Endothelial cell of umbilical vein (primary cell): ENCODE results near the gene GPR137B. TPM values are rescaled to one million over a fixed set of nuclear protein-coding genes. Genes with fewer than 3 reads are reported as not detected.

Experiments
- BruUV-seq: library from RNA; stranded (reverse); fragments of 400-500 nt; replicated peaks from 2 replicates; lab custom pipeline; 2021; lab: Mats Ljungman, UMichigan
- CTCF ChIA-PET: fragments of 300-600, 350-600 bp; sonication (Branson Sonifier 250); formaldehyde crosslinking; loops from one replicate; lab custom pipeline; 2021; ENCODE audit warnings: antibody characterized with exemption, inconsistent platforms; lab: Charles Lee
- POLR2A ChIA-PET: fragments of 300-600, 350-600 bp; sonication (Branson Sonifier 250); formaldehyde crosslinking; loops from one replicate; lab custom pipeline; 2021; ENCODE audit warnings: antibody characterized with exemption, inconsistent platforms; lab: Charles Lee
- DNase-seq: peaks from one replicate; pipeline ENCODE4 v3.0.0-alpha.2; 2011; ENCODE audit warnings: low read depth, low spot score
- FAIRE-seq: peaks from 2 replicates; lab custom pipeline; 2011; peaks lifted over from hg19 to GRCh38; lab: Jason Lieb, UNC
- H2AFZ ChIP-seq: 2 replicates; pipeline ENCODE4 v1.6.0; 2012; ENCODE audit warnings: low read depth, low read length, control low read depth, inconsistent platforms
- H3K27ac ChIP-seq: 2 replicates; pipeline ENCODE4 v1.5.1; 2011; ENCODE audit warnings: low read depth, mild to moderate bottlenecking, control low read depth, low read length, moderate library complexity; ENCODE audit not compliant: insufficient read depth
- H3K27me3 ChIP-seq, 2 experiments: 2 replicates each; pipeline versions ENCODE4 v1.6.0 to v1.6.1; 2011; ENCODE audit warnings: low read length in 2 of 2, mixed read lengths in 1 of 2; ENCODE audit not compliant: control insufficient read depth in 2 of 2, insufficient read depth in 2 of 2
- H3K36me3 ChIP-seq, 2 experiments: 2 replicates in 1 of 2; 3 replicates in 1 of 2; pipeline ENCODE4 v1.5.1; 2011; ENCODE audit warnings: low read length in 2 of 2, mild to moderate bottlenecking in 1 of 2, moderate library complexity in 1 of 2; ENCODE audit not compliant: control insufficient read depth in 2 of 2, insufficient read depth in 2 of 2; ENCODE audit errors: extremely low read depth in 1 of 2
- H3K4me1 ChIP-seq: 3 replicates; pipeline ENCODE4 v1.5.1; 2011; ENCODE audit warnings: mild to moderate bottlenecking, low read length; ENCODE audit not compliant: control insufficient read depth, insufficient read depth; ENCODE audit errors: extremely low read depth
- H3K4me2 ChIP-seq: 2 replicates; pipeline ENCODE4 v1.6.1; 2011; ENCODE audit warnings: low read length, control low read depth, mixed read lengths; ENCODE audit not compliant: insufficient read depth
- H3K4me3 ChIP-seq, 3 experiments: fragments of 200-600 bp in 1 of 3; sonication (generic), shearing (Covaris generic) in 1 of 3; replicated peaks in 1 of 3; 2 replicates each; pipeline ENCODE4 v1.5.1; 2011 to 2016; ENCODE audit warnings: control low read depth in 3 of 3, low read length in 3 of 3, mild to moderate bottlenecking in 2 of 3, inconsistent platforms in 1 of 3, low read depth in 1 of 3, moderate library complexity in 1 of 3; ENCODE audit not compliant: insufficient read depth in 1 of 3
- H3K79me2 ChIP-seq: 2 replicates; pipeline ENCODE4 v1.6.0; 2012; ENCODE audit warnings: low read length, inconsistent platforms; ENCODE audit not compliant: control insufficient read depth, insufficient read depth
- H3K9ac ChIP-seq: replicated peaks from 2 replicates; pipeline ENCODE3; 2011; ENCODE audit warnings: low read length, control low read depth; ENCODE audit not compliant: insufficient read depth; ENCODE audit errors: extremely low read depth
- H3K9me1 ChIP-seq: replicated peaks from 3 replicates; pipeline ENCODE4 v1.6.0; 2011; ENCODE audit warnings: mild to moderate bottlenecking, low read length; ENCODE audit not compliant: control insufficient read depth, insufficient read depth; ENCODE audit errors: extremely low read depth
- H3K9me3 ChIP-seq: replicated peaks from 2 replicates; pipeline ENCODE4 v1.5.1; 2012; ENCODE audit warnings: low read length, inconsistent platforms; ENCODE audit not compliant: control insufficient read depth, insufficient read depth
- H4K20me1 ChIP-seq: replicated peaks from 2 replicates; pipeline ENCODE3; 2011; ENCODE audit warnings: mild to moderate bottlenecking, low read length; ENCODE audit not compliant: control insufficient read depth, insufficient read depth; ENCODE audit errors: extremely low read depth
- EZH2 ChIP-seq: IDR thresholded peaks from 2 replicates; pipeline ENCODE4 v1.6.1; 2012; ENCODE audit warnings: borderline replicate concordance, low read depth, mild to moderate bottlenecking, moderate library complexity, low read length, inconsistent platforms; ENCODE audit not compliant: severe bottlenecking
- FOS ChIP-seq: IDR thresholded peaks from 2 replicates; pipeline ENCODE4 v1.6.1; 2011; ENCODE audit warnings: mild to moderate bottlenecking, low read length, moderate library complexity, borderline replicate concordance; ENCODE audit not compliant: insufficient read depth
- GATA2 ChIP-seq: IDR thresholded peaks from 2 replicates; pipeline ENCODE4 v1.7.0; 2011; ENCODE audit warnings: low read depth, mild to moderate bottlenecking, moderate library complexity, mixed read lengths, low read length; ENCODE audit not compliant: insufficient read length, insufficient read depth
- JUN ChIP-seq: IDR thresholded peaks from 2 replicates; pipeline ENCODE4 v1.6.1; 2011; ENCODE audit warnings: borderline replicate concordance, low read depth; ENCODE audit not compliant: insufficient read length, insufficient read depth
- MYC ChIP-seq: IDR thresholded peaks from one replicate; pipeline ENCODE4 v1.6.1; 2011; ENCODE audit warnings: mild to moderate bottlenecking, low read depth, low read length
- POLR2A ChIP-seq: IDR thresholded peaks from 2 replicates; pipeline ENCODE4 v1.6.1; 2012; ENCODE audit warnings: low read depth, mild to moderate bottlenecking, control low read depth, low read length
- POLR2AphosphoS5 ChIP-seq: IDR thresholded peaks from 2 replicates; pipeline ENCODE4 v1.6.1; 2012; ENCODE audit warnings: low read depth, mild to moderate bottlenecking, control low read depth, low read length, moderate library complexity; ENCODE audit not compliant: insufficient read depth
- dilution Hi-C: fragments of 300-500 bp; cut with MboI; formaldehyde crosslinking; loops from one replicate; pipeline ENCODE4 v1.15.0; 2019; ENCODE audit warnings: low sequenced_read_pairs; ENCODE audit not compliant: extremely low pct_ligation_motif_present
- intact Hi-C: fragments of 100-400 bp; cut with micrococcal nuclease; formaldehyde crosslinking; loops from one replicate; pipeline ENCODE4 v1.10.0; 2022
- polyA plus RNA-seq, 4 experiments: library from polyadenylated mRNA; depleted of rRNA in 3 of 4; stranded (reverse) in 3 of 4; unstranded in 1 of 4; fragments of >200 nt; gene quantifications; 2 replicates each; pipeline versions ENCODE4 v1.2.1 to v1.2.3, GENCODE V29; 2011 to 2012; ENCODE audit warnings: missing spikeins in 1 of 4
- total RNA-seq: library from RNA; stranded (reverse); gene quantifications from 2 replicates; pipeline ENCODE4 v1.2.3, GENCODE V29; 2021
- TF ChIP-seq, protein P1 (sequence below): IDR thresholded peaks from 2 replicates; pipeline ENCODE4 v1.6.1; 2011; ENCODE audit not compliant: insufficient read depth, insufficient read length
- TF ChIP-seq, protein P2 (sequence below), 2 donors: IDR thresholded peaks; 1 replicate in 1 of 2; 2 replicates in 1 of 2; pipeline ENCODE4 v1.5.1; 2011; ENCODE audit warnings: low read length in 2 of 2, mild to moderate bottlenecking in 2 of 2, moderate library complexity in 2 of 2, control low read depth in 1 of 2, inconsistent platforms in 1 of 2, low read depth in 1 of 2; ENCODE audit not compliant: insufficient read depth in 1 of 2; ENCODE audit errors: extremely low read depth in 1 of 2

The GPR137B gene
- total and polyA plus RNA-seq, 2 donors (not counting 3 experiments of a cell fraction or from before 2014, with no cell fraction given) = 7.8 to 11.9 TPM

DNA sequence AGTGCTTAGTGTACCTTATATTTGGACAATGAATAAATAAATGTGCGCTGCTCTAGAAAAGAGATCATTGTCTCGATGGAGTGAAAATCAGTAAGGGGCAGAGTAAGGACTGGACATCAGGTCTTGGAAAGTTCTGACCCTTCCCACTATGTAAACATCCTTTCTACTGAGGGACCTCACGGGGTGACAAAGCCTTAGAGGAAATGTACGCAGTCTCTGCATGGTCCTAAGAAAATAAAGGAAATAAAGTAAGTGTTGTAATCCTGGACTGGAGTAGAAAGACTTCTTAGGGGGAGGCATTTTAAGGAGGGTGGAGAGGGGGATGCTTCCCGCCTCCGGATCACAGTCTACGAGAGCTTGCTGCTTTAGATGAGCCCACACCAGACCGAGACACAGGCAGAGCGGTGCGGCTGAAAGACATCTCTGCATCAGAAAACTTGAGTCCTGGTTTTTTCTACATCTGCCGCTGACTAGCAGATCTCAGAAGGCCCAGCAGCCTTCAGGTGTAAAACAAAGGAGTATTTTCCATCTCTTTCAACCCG, 22.3 kb upstream of the GPR137B start:
- TF ChIP-seq, protein P1, sequence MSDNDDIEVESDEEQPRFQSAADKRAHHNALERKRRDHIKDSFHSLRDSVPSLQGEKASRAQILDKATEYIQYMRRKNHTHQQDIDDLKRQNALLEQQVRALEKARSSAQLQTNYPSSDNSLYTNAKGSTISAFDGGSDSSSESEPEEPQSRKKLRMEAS = no peak
- TF ChIP-seq EZH2 = no peak
- TF ChIP-seq MYC = no peak
- TF ChIP-seq, protein P2, sequence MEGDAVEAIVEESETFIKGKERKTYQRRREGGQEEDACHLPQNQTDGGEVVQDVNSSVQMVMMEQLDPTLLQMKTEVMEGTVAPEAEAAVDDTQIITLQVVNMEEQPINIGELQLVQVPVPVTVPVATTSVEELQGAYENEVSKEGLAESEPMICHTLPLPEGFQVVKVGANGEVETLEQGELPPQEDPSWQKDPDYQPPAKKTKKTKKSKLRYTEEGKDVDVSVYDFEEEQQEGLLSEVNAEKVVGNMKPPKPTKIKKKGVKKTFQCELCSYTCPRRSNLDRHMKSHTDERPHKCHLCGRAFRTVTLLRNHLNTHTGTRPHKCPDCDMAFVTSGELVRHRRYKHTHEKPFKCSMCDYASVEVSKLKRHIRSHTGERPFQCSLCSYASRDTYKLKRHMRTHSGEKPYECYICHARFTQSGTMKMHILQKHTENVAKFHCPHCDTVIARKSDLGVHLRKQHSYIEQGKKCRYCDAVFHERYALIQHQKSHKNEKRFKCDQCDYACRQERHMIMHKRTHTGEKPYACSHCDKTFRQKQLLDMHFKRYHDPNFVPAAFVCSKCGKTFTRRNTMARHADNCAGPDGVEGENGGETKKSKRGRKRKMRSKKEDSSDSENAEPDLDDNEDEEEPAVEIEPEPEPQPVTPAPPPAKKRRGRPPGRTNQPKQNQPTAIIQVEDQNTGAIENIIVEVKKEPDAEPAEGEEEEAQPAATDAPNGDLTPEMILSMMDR (IDR thresholded peaks at IDR 0.05; ENCODE audit: extremely low read depth in 1 of 2, insufficient read depth in 1 of 2, low read depth in 1 of 2, low read length in 2 of 2) = no peak
- TF ChIP-seq JUN = no peak
- TF ChIP-seq POLR2A = no peak
- no peak for TF ChIP-seq POLR2AphosphoS5
- no peak for TF ChIP-seq GATA2
- TF ChIP-seq FOS = no peak
- Histone ChIP-seq H4K20me1 (no peaks in the 10 kb centered on the region), H3K9me3 (no peaks in the 10 kb centered on the region), H3K27ac (no peak overlapping the region), H3K4me3 (no peak overlapping the region), H3K4me1 (no peaks in the 10 kb centered on the region), H3K9me1 (no peaks in the 10 kb centered on the region), H3K79me2 (no peaks in the 10 kb centered on the region), H3K4me2 (no peak overlapping the region), H3K9ac (no peak overlapping the region), H2AFZ (no peak overlapping the region), H3K36me3 (no peaks in the 10 kb centered on the region), H3K27me3 (peaks cover 0 to 7% of the 10 kb centered on the region in 2 experiments)
- ChIA-PET POLR2A (no interaction called here), CTCF (no interaction called here)
- no TSS peak for BruUV-seq
- dilution Hi-C loops (no loop called here), intact Hi-C loops (no loop called here)
- peak; percentile 9 for DNase-seq
- FAIRE-seq = no peak
